ENCODE measurements around the gene NKX6-1. TPM values are rescaled to one million over a fixed set of nuclear protein-coding genes. Genes with fewer than 3 reads are reported as not detected.

The NKX6-1 gene
- polyA plus RNA-seq, 4 donors = 0.07 to 0.14 (median 0.13) TPM; not detected in 1

DNA sequence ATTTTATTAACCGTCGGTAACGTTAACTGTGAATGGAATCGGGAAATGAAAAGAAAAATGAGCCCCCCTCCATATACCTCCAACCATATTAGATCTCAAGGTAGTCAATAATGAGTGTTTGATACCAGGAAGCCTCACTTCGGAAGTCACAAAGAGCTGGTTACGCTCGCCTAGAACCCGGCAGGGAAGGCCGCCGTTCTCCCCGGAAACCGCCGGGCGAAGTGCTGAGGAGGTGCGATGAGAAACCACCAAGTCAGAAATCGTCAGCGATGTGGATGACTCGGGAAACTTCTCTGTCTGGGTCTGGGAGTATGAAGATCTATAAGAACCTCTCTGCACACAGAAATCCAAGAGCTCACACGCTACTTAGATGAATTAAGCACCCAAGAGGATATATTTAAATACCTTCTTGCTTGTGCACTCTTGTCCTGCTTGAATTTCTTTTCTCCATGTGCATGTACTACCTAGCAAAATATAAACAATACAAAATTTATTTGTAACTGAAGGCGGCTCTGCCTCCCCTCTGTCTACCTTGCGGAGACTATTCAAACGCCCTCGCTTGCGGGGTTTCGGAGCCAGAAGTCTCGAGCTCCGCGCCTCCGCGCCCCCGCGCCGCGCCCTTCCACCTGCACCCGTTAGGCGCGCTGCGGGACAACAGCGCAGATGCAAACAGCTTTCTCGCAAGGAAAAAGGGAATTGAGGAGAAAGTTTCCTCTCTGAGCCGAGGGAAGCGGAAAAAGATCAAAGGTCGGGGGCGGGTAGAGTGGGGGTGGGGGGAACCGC, 17.8 kb downstream of the NKX6-1 start:
- no peak for DNase-seq (ENCODE audit: low read depth in 4 of 4, low spot score in 3 of 4)

DNA sequence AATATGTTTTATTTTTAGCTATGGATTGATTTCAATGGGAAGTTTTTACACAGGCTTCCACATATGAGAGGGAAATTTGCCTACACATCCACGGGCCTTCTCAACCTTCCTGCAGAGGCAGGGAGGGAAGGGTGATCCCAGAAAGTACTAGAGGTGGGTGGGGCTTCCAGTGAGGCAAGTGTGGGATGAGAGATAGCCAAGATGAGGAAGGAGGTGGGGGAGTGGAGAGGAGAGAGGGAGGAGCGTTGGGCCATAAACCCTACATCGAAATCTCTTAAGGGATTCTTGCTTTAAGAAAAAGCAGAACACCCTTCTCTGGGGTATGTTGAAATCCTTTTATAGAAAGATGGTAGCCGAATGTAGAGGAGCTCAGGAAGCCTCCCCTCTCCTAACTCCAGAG, 19.0 kb downstream of the NKX6-1 start:
- DNase-seq (ENCODE audit: low read depth in 4 of 4, low spot score in 3 of 4) = no peak

DNA sequence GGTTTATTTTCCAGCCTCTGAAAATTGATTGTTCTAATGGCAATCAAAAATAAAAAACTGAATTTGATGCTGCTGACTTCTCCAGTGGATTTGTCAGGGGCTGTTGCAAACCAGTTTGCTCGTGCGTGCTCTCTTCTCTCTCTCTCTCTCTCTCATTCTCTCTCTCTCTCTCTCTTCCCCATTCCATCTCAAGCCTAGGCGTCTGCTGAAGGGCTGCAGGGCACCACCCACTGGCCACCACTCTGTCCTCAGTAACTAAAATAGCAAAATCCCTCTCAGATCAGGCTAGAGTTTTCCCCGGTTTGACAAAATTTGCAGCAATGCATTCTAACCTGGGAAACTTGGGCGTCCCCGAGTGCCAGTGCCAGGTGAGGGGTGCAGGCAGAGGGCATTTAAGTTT, 19.4 kb downstream of the NKX6-1 start:
- no peak for DNase-seq (ENCODE audit: low read depth in 4 of 4, low spot score in 3 of 4)

DNA sequence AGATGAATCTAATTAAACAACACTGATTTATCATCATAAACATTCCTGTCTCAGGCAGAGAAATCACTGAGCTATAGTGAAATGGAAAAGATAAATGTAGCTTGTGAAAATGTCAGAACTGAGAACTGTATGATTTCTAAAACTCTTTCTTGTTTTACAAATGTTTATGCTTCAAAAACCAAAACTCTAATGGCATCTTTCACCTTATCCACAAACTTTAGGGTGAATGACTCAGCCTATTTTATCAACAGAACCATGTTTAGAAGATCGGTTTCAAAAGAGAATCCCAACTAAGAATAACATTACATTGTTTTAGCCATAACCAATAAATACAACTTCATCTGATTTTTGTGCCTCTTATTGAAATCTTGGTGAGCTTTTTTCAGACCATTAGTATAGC, 21.4 kb downstream of the NKX6-1 start:
- no peak for DNase-seq (ENCODE audit: low read depth in 4 of 4, low spot score in 3 of 4)

DNA sequence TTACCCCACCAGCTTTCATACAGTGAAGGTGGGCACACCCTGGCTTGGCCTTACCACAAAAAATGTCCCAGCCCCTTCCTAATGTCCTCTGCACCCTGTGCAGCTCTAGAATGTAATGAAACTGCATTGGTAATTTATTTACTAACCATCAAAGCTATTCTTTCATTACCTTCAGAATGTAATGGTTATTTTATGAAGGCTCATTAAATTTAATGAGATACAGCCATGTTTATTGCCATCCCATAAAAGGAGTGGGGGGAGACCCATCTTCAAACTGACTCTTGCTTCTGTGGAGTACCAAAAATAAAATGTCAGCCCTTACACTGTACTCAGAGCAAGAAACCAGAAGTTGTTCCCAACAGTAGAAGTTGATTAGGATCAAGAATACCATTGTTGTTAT, 25.0 kb downstream of the NKX6-1 start:
- DNase-seq (ENCODE audit: low read depth in 4 of 4, low spot score in 3 of 4) = no peak

DNA sequence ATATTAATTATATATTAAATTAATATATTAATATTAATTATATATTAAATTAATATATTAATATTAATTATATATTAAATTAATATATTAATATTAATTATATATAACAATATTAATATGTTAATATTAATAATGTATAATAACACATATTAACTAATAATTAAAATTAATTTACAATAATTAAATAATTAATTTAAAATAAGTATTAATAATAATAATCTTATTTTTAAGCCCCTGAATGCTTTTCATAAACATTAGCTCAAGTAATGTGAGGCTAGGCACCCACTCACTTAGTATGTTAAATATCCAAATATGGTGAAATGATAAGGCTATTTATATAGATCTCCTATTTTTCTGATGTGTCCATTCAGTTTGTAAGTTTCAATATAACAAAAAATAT, 26.9 kb downstream of the NKX6-1 start:
- DNase-seq (ENCODE audit: low read depth in 4 of 4, low spot score in 3 of 4) = no peak

DNA sequence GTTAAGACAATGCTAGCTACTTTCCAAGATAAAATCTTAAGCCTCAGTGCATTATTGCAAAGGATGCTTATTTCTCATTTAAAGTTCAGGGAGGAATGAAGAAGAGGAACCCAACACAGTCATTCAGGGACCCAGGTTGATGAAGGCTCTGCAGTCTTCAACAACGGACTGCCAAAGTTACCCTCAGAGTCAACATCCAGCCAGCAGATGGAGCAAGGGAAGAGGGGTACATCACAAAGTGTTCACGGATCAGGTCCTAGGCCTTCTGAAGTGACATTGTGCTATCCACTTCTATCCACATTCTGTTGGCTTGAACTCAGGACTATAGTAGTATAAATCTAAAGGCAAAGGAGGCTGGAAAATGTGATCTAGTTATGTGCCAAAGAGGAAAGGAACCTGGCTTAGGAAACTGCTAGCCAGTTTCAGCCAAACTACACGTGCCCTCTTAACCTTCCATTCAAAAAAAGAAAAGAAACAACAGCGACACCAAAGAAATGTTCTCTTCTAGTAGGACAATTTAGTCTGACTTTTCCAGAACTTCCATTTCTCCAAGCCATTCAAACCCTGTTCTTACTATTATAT, 28.8 kb downstream of the NKX6-1 start:
- DNase-seq (ENCODE audit: low read depth in 4 of 4, low spot score in 3 of 4) = no peak

DNA sequence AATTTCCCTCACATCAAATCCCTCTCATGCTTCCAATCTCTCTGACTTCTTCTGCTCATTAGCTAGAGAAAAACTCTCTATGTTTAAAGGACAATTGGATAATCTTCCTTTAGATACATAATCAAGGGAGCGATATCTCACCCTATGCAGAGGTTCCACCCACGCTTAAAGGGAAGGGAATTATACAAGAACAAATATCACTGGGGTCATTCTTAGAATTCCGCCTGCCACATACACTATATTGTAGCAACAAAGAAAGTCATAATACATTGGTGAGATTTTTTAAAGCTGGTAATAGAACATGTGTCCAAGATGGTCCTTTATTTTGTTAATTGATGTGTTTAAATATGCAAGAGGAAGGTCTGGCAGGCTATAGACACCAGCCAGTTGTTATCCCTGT, 31.5 kb downstream of the NKX6-1 start:
- DNase-seq (ENCODE audit: low read depth in 4 of 4, low spot score in 3 of 4) = no peak

DNA sequence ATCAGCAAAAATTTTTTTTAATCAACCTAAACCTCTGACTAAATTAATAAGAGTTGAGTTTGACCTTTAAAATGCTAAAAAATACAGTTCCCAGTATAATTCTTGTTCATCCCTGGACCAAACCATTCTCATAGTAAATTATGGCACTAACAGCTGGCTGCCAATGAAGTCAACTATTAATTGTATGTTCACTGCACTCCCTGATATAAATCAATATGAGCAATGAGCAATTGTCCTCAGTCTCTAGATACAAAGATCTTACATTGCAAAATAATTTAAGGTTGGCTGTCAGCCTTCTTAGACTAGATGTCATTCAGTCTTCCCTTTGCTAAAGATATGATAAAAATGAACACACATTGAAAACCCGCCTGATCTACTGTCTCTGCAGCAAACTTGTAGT, 39.3 kb downstream of the NKX6-1 start:
- DNase-seq (ENCODE audit: low read depth in 4 of 4, low spot score in 3 of 4) = no peak

DNA sequence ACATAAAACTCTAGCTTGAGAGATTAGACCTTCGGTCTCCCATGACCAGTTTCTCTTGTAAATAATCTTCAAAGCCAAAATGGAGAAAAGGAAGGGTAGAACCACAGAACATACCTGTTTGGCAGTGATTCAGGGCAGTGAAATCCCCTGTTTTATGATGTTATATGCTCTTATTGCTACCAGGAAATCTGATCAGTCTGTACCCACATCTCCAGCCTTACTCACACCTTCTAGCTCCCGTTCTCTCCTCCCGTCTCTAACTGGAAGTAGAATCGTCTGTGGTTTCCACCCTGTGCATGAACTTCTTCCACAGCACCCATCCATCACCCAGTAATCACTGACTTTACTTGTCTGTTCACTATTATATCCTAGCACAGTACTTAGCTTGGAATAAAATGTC, 42.9 kb downstream of the NKX6-1 start:
- DNase-seq (ENCODE audit: low read depth in 4 of 4, low spot score in 3 of 4) = no peak

DNA sequence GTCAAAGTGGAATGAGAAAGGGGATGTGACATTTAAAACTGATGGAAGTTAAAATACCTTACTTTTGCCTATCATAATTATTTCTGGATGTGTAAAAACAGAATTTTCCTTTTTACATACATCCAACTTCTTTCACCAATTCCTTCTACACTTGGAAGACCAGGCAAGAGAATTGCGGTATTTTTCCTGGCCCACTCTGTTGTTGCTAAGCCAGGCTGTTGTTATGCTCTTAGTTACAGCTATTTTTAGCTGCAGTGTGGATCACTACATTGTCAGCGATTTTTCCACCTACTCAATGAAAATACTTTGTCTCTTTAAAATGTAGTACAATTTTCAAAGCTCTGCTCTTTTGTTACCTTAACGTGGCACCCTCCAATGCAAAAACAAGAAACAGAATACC, 43.4 kb downstream of the NKX6-1 start:
- no peak for DNase-seq (ENCODE audit: low read depth in 4 of 4, low spot score in 3 of 4)

DNA sequence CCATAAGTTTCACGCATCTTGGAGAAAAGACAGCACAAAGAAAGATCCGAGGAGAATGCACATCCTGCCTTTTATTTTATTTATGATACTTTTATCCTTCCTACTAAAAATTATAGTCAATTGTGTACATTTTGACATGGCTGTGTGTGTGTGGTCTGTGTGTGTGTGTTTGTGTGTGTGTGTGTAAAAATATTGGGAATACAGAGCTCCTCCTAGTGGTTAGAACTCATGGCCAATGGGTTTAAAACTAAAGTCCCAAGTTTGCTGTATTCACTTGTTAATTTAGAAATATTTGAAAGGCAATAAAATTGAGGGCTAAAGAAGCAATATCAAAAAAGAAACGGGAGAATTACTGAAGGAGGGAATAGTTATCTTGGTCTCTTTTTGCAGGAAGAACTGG, 47.5 kb downstream of the NKX6-1 start:
- DNase-seq (ENCODE audit: low read depth in 4 of 4, low spot score in 3 of 4) = no peak

DNA sequence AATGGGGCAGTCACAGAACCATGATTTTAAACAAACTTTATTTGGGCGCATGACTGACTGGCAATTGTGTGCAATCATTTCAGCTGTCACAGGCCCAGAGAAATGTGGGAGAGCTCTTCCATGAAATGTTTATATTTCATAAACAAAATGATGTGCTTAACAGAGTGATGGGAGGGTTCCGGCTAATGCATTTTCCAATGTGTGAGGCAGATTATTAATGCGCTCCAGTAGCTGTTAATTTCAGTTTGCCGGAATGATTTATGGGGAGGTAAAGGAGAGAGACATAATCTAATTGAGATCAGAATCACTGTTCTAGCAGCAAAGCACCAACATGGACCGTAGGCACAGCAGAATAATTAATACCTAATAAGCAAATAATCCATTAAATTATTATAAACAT, 55.6 kb downstream of the NKX6-1 start:
- DNase-seq (ENCODE audit: low read depth in 4 of 4, low spot score in 3 of 4) = no peak

DNA sequence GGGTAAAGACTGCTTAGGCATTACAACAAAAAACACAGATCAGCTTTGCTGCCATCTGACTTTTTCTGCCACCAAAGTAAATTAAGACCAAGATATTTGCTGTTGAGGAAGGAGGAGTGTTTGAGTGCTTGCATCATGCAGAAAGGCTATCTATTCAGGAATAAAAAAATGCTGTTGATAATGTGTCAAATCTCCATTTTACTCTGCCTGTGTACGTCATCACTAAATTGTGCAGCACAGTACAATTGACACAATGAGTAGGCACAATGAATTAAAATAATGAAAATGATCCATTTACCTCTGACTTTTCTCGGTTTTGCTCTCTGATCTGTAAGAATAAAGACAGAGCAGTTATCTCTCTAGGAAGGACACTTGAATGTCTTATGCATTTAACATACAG, 56.3 kb downstream of the NKX6-1 start:
- DNase-seq (ENCODE audit: low read depth in 4 of 4, low spot score in 3 of 4) = no peak

Other genes starting within 250 kb of the NKX6-1 start
- 10 to 100 TPM; 26.3 to 33.8 (median 30.6) TPM for gene CDS1, start 83.8 kb upstream of the NKX6-1 start, polyA plus RNA-seq (ENCODE audit: insufficient read length in 4 of 4)